ENCODE results near the gene HADHA.
"Not testable (repeated sequence)": the region's sequence is repeated elsewhere in the genome, so short reads cannot be mapped to it uniquely, and the experiment has no call there.

Gene HADHA

DNA sequence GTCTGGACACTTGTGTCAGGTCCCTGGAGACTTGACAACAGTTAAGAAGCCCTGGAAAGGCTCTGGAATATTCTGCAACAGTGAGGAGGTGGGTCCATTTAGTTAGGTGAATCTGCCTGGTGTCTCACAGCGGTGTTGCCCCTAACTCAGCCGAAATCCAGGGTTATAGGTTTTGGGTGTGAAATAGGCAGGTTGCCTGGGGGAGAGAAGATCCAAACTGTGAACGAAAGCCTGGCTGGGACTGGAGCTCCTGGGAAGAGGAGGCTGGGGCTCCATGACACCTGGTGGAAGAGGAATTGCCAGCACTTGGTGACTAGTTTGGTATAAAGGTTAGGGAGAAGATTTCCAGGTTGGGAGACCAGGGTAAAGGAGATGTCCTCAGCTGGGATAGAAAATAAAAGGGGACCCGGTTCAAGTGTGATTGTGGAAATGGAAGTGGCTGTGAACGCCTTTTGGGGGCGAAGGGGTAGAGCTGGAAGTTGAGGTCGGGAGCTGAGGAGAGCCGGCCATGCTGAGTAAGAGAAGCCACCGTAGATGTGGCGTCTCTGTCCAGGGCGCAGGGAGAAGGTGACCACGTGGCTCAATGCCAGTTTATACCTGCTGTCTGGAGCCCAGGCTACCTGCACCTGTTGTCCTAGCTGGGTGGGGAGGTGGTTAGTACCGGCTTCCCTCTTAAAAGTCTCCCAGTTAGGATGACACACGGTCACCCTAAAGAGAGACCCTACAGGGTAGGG, 74.6 kb downstream of the HADHA start:
- H3K9me3 ChIP-seq (ENCODE audit: insufficient read depth, low read length) = no peaks in the 10 kb centered on the region
- no peak overlapping the region for H3K4me3 ChIP-seq (ENCODE audit: insufficient read depth, low read length, poor library complexity, severe bottlenecking)
- TF ChIP-seq CTCF (IDR thresholded peaks at IDR 0.05; ENCODE audit: insufficient read depth, low read length, poor library complexity, severe bottlenecking) = no peak
- no peak for TF ChIP-seq EZH2phosphoT487 (conservative IDR thresholded peaks at IDR 0.05; ENCODE audit: low read length)
- H2AFZ ChIP-seq (ENCODE audit: low read depth, low read length, severe bottlenecking) = no peak overlapping the region
- H3K27ac ChIP-seq (ENCODE audit: low read depth, low read length) = no peak overlapping the region
- H3K27me3 ChIP-seq (ENCODE audit: low read length) = no peaks in the 10 kb centered on the region
- H4K20me1 ChIP-seq (ENCODE audit: low read depth, low read length) = no peaks in the 10 kb centered on the region
- no peak overlapping the region for H3K9ac ChIP-seq (ENCODE audit: low read length)
- H3K4me2 ChIP-seq (ENCODE audit: low read depth, low read length, poor library complexity, severe bottlenecking) = no peak overlapping the region
- H3F3A ChIP-seq (ENCODE audit: insufficient read depth) = no peaks in the 10 kb centered on the region
- H3K36me3 ChIP-seq (ENCODE audit: low read length) = no peaks in the 10 kb centered on the region
- H3K79me2 ChIP-seq (ENCODE audit: insufficient read depth, low read length) = no peaks in the 10 kb centered on the region
- no peaks in the 10 kb centered on the region for H3K9me2 ChIP-seq (replicated peaks; ENCODE audit: insufficient read depth, low read length)

GRCh38 chr2:26169226-26169625, 75.2 kb downstream of the HADHA start:
- H2AFZ ChIP-seq (ENCODE audit: low read depth, low read length, severe bottlenecking) = no peak overlapping the region
- H3F3A ChIP-seq (ENCODE audit: insufficient read depth) = no peaks in the 10 kb centered on the region
- no peak overlapping the region for H3K27ac ChIP-seq (ENCODE audit: low read depth, low read length)
- no peaks in the 10 kb centered on the region for H4K20me1 ChIP-seq (ENCODE audit: low read depth, low read length)
- H3K4me2 ChIP-seq (ENCODE audit: low read depth, low read length, poor library complexity, severe bottlenecking) = no peak overlapping the region
- H3K36me3 ChIP-seq (ENCODE audit: low read length) = no peaks in the 10 kb centered on the region
- H3K9me3 ChIP-seq (ENCODE audit: insufficient read depth, low read length) = no peaks in the 10 kb centered on the region
- no peak overlapping the region for H3K9ac ChIP-seq (ENCODE audit: low read length)
- H3K27me3 ChIP-seq (ENCODE audit: low read length) = no peaks in the 10 kb centered on the region
- H3K4me3 ChIP-seq (ENCODE audit: insufficient read depth, low read length, poor library complexity, severe bottlenecking) = no peak overlapping the region
- H3K79me2 ChIP-seq (ENCODE audit: insufficient read depth, low read length) = no peaks in the 10 kb centered on the region
- TF ChIP-seq CTCF (IDR thresholded peaks at IDR 0.05; ENCODE audit: insufficient read depth, low read length, poor library complexity, severe bottlenecking) (no peak), EZH2phosphoT487 (conservative IDR thresholded peaks at IDR 0.05; ENCODE audit: low read length) (no peak)
- no peaks in the 10 kb centered on the region for H3K9me2 ChIP-seq (replicated peaks; ENCODE audit: insufficient read depth, low read length)

GRCh38 chr2:26168785-26169184, 75.6 kb downstream of the HADHA start:
- Histone ChIP-seq H3K36me3 (ENCODE audit: low read length) (no peaks in the 10 kb centered on the region), H3F3A (ENCODE audit: insufficient read depth) (no peaks in the 10 kb centered on the region), H3K4me2 (ENCODE audit: low read depth, low read length, poor library complexity, severe bottlenecking) (no peak overlapping the region), H4K20me1 (ENCODE audit: low read depth, low read length) (no peaks in the 10 kb centered on the region), H3K9me2 (replicated peaks; ENCODE audit: insufficient read depth, low read length) (no peaks in the 10 kb centered on the region), H3K9ac (ENCODE audit: low read length) (no peak overlapping the region), H3K4me3 (ENCODE audit: insufficient read depth, low read length, poor library complexity, severe bottlenecking) (no peak overlapping the region), H3K79me2 (ENCODE audit: insufficient read depth, low read length) (no peaks in the 10 kb centered on the region), H2AFZ (ENCODE audit: low read depth, low read length, severe bottlenecking) (no peak overlapping the region), H3K27me3 (ENCODE audit: low read length) (no peaks in the 10 kb centered on the region), H3K27ac (ENCODE audit: low read depth, low read length) (no peak overlapping the region), H3K9me3 (ENCODE audit: insufficient read depth, low read length) (no peaks in the 10 kb centered on the region)
- no peak for TF ChIP-seq CTCF (IDR thresholded peaks at IDR 0.05; ENCODE audit: insufficient read depth, low read length, poor library complexity, severe bottlenecking)

GRCh38 chr2:26166541-26166940, 77.9 kb downstream of the HADHA start:
- H3K9ac ChIP-seq (ENCODE audit: low read length); H3K9me3 ChIP-seq (ENCODE audit: insufficient read depth, low read length); H2AFZ ChIP-seq (ENCODE audit: low read depth, low read length, severe bottlenecking); H3F3A ChIP-seq (ENCODE audit: insufficient read depth); H3K36me3 ChIP-seq (ENCODE audit: low read length); H3K27ac ChIP-seq (ENCODE audit: low read depth, low read length); H3K27me3 ChIP-seq (ENCODE audit: low read length); H3K79me2 ChIP-seq (ENCODE audit: insufficient read depth, low read length); H4K20me1 ChIP-seq (ENCODE audit: low read depth, low read length); H3K4me2 ChIP-seq (ENCODE audit: low read depth, low read length, poor library complexity, severe bottlenecking); H3K9me2 ChIP-seq (replicated peaks; ENCODE audit: insufficient read depth, low read length); H3K4me3 ChIP-seq (ENCODE audit: insufficient read depth, low read length, poor library complexity, severe bottlenecking): not testable (repeated sequence)
